Stomach (tissue), 4 donors: ENCODE data around the gene DZIP1L.

Source experiments
- CTCF ChIP-seq, 7 experiments: fragments of 450-650 bp in 4 of 7; fragments of 200-600 bp in 3 of 7; sonication (generic) in 3 of 7; IDR thresholded peaks; one replicate each; pipeline ENCODE4 v1.5.1; 2016 to 2019; ENCODE audit warnings: antibody characterized with exemption in 7 of 7, control low read depth in 2 of 7, mild to moderate bottlenecking in 1 of 7
- POLR2A ChIP-seq, 4 donors: fragments of 450-650 bp; IDR thresholded peaks; one replicate each; pipeline ENCODE4 v1.6.1; 2016; ENCODE audit warnings: antibody characterized with exemption in 4 of 4, control low read depth in 2 of 4, mild to moderate bottlenecking in 1 of 4, moderate library complexity in 1 of 4
- POLR2AphosphoS5 ChIP-seq, 3 donors: sonication (generic); formaldehyde crosslinking; IDR thresholded peaks; one replicate each; pipeline ENCODE4 v1.6.1; 2016; ENCODE audit warnings: antibody characterized with exemption in 3 of 3

GRCh38 chr3:138078901-138079344, 36.5 kb downstream of the DZIP1L start:
- TF ChIP-seq CTCF (IDR thresholded peaks at IDR 0.05) (no peak), POLR2A (IDR thresholded peaks at IDR 0.05) (no peak), POLR2AphosphoS5 (IDR thresholded peaks at IDR 0.05) (no peak)
